H1 (cell line): ENCODE measurements around the gene ACOT12. TPM values are rescaled to one million over a fixed set of nuclear protein-coding genes. Genes with fewer than 3 reads are reported as not detected.

Source experiments
- CTCF ChIA-PET: fragments of 300-600 bp; sonication (Branson Sonifier 250); formaldehyde crosslinking; loops from one replicate; lab custom pipeline; 2021; ENCODE audit not compliant: partially characterized antibody; lab: Charles Lee
- POLR2A ChIA-PET: fragments of 300-600 bp; sonication (Branson Sonifier 250); formaldehyde crosslinking; loops from one replicate; lab custom pipeline; 2021; ENCODE audit warnings: inconsistent platforms; ENCODE audit not compliant: partially characterized antibody; lab: Charles Lee
- DNase-seq, 2 experiments: peaks; one replicate each; pipeline versions ENCODE4 v3.0.0 to v3.0.0-alpha.2; 2010 to 2022; ENCODE audit warnings: low spot score in 2 of 2, low read depth in 1 of 2, mixed read lengths in 1 of 2
- FAIRE-seq: peaks from 2 replicates; lab custom pipeline; 2011; peaks lifted over from hg19 to GRCh38; lab: Jason Lieb, UNC
- H2AFZ ChIP-seq: 2 replicates; pipeline ENCODE4 v1.8.1; 2012; ENCODE audit warnings: low read length, inconsistent platforms
- H2AK5ac ChIP-seq: 2 replicates; pipeline ENCODE4 v1.6.1; 2013; ENCODE audit warnings: low read depth, low read length
- H2BK120ac ChIP-seq: replicated peaks from 2 replicates; pipeline ENCODE3; 2013; ENCODE audit warnings: low read depth, low read length, inconsistent platforms
- H2BK12ac ChIP-seq: 2 replicates; pipeline ENCODE4 v1.6.1; 2013; ENCODE audit warnings: low read depth, low read length
- H2BK15ac ChIP-seq: 2 replicates; pipeline ENCODE4 v1.6.1; 2013; ENCODE audit warnings: low read length
- H2BK20ac ChIP-seq: 2 replicates; pipeline ENCODE4 v1.6.1; 2013; ENCODE audit warnings: low read length
- H2BK5ac ChIP-seq: 2 replicates; pipeline ENCODE4 v1.6.1; 2013; ENCODE audit warnings: low read depth, low read length
- H3K14ac ChIP-seq: 2 replicates; pipeline ENCODE4 v1.6.1; 2013; ENCODE audit warnings: inconsistent platforms; ENCODE audit not compliant: insufficient read length
- H3K18ac ChIP-seq: 2 replicates; pipeline ENCODE4 v1.6.1; 2013; ENCODE audit warnings: low read length; ENCODE audit errors: extremely low read depth
- H3K23ac ChIP-seq: 2 replicates; pipeline ENCODE4 v1.6.1; 2013; ENCODE audit warnings: inconsistent platforms; ENCODE audit not compliant: insufficient read length
- H3K23me2 ChIP-seq: 2 replicates; pipeline ENCODE4 v1.6.1; 2013; ENCODE audit warnings: low read depth, low read length
- H3K27ac ChIP-seq: 2 replicates; pipeline ENCODE4 v1.6.1; 2011; ENCODE audit warnings: low read depth, low read length, inconsistent platforms
- H3K27me3 ChIP-seq, 4 experiments: replicated peaks in 1 of 4; 1 replicate in 1 of 4; 2 replicates in 3 of 4; pipeline versions ENCODE4 v1.6.1 to v1.8.1; 2011 to 2013; ENCODE audit warnings: low read length in 3 of 4, mild to moderate bottlenecking in 3 of 4, inconsistent platforms in 2 of 4, mixed read lengths in 2 of 4, moderate library complexity in 1 of 4; ENCODE audit not compliant: control insufficient read depth in 3 of 4, insufficient read depth in 3 of 4; ENCODE audit errors: extremely low read depth in 1 of 4
- H3K36me3 ChIP-seq, 4 experiments: 2 replicates each; pipeline versions ENCODE4 v1.6.1 to v1.8.1; 2011 to 2013; ENCODE audit warnings: mild to moderate bottlenecking in 4 of 4, low read length in 3 of 4, moderate library complexity in 2 of 4, control low read depth in 1 of 4, inconsistent platforms in 1 of 4; ENCODE audit not compliant: insufficient read depth in 4 of 4, control insufficient read depth in 2 of 4
- H3K4ac ChIP-seq: replicated peaks from 2 replicates; pipeline ENCODE3; 2013; ENCODE audit warnings: low read length, low read depth, mixed read lengths, inconsistent platforms; ENCODE audit not compliant: insufficient read length
- H3K4me1 ChIP-seq, 4 experiments: replicated peaks in 1 of 4; 1 replicate in 1 of 4; 2 replicates in 3 of 4; pipeline versions ENCODE4 v1.6.1 to v1.8.1; 2011 to 2013; ENCODE audit warnings: low read length in 3 of 4, inconsistent platforms in 2 of 4, mixed read lengths in 1 of 4; ENCODE audit not compliant: insufficient read depth in 4 of 4, control insufficient read depth in 3 of 4
- H3K4me2 ChIP-seq, 2 experiments: 2 replicates each; pipeline versions ENCODE4 v1.6.1 to v1.8.1; 2011 to 2013; ENCODE audit warnings: low read depth in 2 of 2, low read length in 2 of 2, control low read depth in 1 of 2, inconsistent platforms in 1 of 2, mild to moderate bottlenecking in 1 of 2; ENCODE audit not compliant: insufficient read depth in 1 of 2
- H3K4me3 ChIP-seq, 4 experiments: fragments of 200-600, 300-600 bp in 1 of 4; sonication (generic), shearing (Covaris generic), sonication (Bioruptor Twin) in 1 of 4; 2 replicates each; pipeline versions ENCODE4 v1.5.1 to v1.8.1; 2011 to 2016; ENCODE audit warnings: low read length in 4 of 4, low read depth in 3 of 4, control low read depth in 2 of 4, inconsistent platforms in 2 of 4, mild to moderate bottlenecking in 2 of 4, mixed read lengths in 1 of 4, moderate library complexity in 1 of 4; ENCODE audit not compliant: insufficient read depth in 2 of 4; ENCODE audit errors: extremely low read depth in 1 of 4
- H3K56ac ChIP-seq: replicated peaks from 2 replicates; pipeline ENCODE3; 2013; ENCODE audit warnings: low read depth, mild to moderate bottlenecking, mixed read lengths, low read length, inconsistent platforms; ENCODE audit not compliant: insufficient read length
- H3K79me1 ChIP-seq: 2 replicates; pipeline ENCODE4 v1.6.1; 2013; ENCODE audit warnings: low read depth, low read length, control low read depth
- H3K79me2 ChIP-seq, 2 experiments: 2 replicates each; pipeline versions ENCODE4 v1.6.1 to v1.8.1; 2012 to 2013; ENCODE audit warnings: low read length in 2 of 2, mild to moderate bottlenecking in 2 of 2, inconsistent platforms in 1 of 2; ENCODE audit not compliant: insufficient read depth in 2 of 2, control insufficient read depth in 1 of 2
- H3K9ac ChIP-seq, 4 experiments: replicated peaks in 1 of 4; 1 replicate in 1 of 4; 2 replicates in 3 of 4; pipeline versions ENCODE4 v1.6.1 to v1.8.1; 2011 to 2013; ENCODE audit warnings: low read depth in 3 of 4, low read length in 3 of 4, control low read depth in 2 of 4, mild to moderate bottlenecking in 2 of 4, moderate library complexity in 2 of 4, inconsistent platforms in 1 of 4; ENCODE audit errors: extremely low read depth in 1 of 4
- H3K9me3 ChIP-seq, 2 experiments: 2 replicates each; pipeline versions ENCODE4 v1.6.1 to v1.8.1; 2012 to 2013; ENCODE audit warnings: mild to moderate bottlenecking in 2 of 2, moderate library complexity in 2 of 2, control low read depth in 1 of 2, inconsistent platforms in 1 of 2, low read depth in 1 of 2, low read length in 1 of 2, mixed read lengths in 1 of 2; ENCODE audit not compliant: insufficient read depth in 2 of 2
- H4K20me1 ChIP-seq, 2 experiments: replicated peaks in 1 of 2; 2 replicates each; pipeline versions ENCODE3 to v1.8.1; 2011 to 2013; ENCODE audit warnings: inconsistent platforms in 2 of 2, low read length in 2 of 2, mild to moderate bottlenecking in 1 of 2; ENCODE audit not compliant: insufficient read depth in 2 of 2, control insufficient read depth in 1 of 2
- H4K5ac ChIP-seq: 2 replicates; pipeline ENCODE4 v1.6.1; 2013; ENCODE audit warnings: low read length, low read depth, mixed read lengths, inconsistent platforms; ENCODE audit not compliant: insufficient read length
- H4K8ac ChIP-seq: 2 replicates; pipeline ENCODE4 v1.8.0; 2013; ENCODE audit warnings: mild to moderate bottlenecking, moderate library complexity, low read length, inconsistent platforms; ENCODE audit not compliant: insufficient read depth; ENCODE audit errors: extremely low read depth
- H4K91ac ChIP-seq: replicated peaks from 2 replicates; pipeline ENCODE3; 2013; ENCODE audit warnings: low read length, mixed read lengths, inconsistent platforms; ENCODE audit not compliant: insufficient read length
- BACH1 ChIP-seq: IDR thresholded peaks from 2 replicates; pipeline ENCODE4 v1.6.1; 2012; ENCODE audit warnings: low read length, improper control_type of control experiment
- CBX8 ChIP-seq: fragments of 300-800, 300-1000 bp; sonication (generic); IDR thresholded peaks from 2 replicates; pipeline ENCODE4 v1.7.1; 2016; ENCODE audit warnings: low read depth, low read length, borderline replicate concordance
- EP300 ChIP-seq, 2 experiments: IDR thresholded peaks; 1 replicate in 1 of 2; 2 replicates in 1 of 2; pipeline ENCODE4 v1.6.1; 2011 to 2012; ENCODE audit warnings: low read depth in 2 of 2, low read length in 2 of 2, mild to moderate bottlenecking in 2 of 2, borderline replicate concordance in 1 of 2, inconsistent platforms in 1 of 2, moderate library complexity in 1 of 2
- JUN ChIP-seq: IDR thresholded peaks from 2 replicates; pipeline ENCODE4 v1.6.1; 2011; ENCODE audit warnings: low read depth, mild to moderate bottlenecking, improper control_type of control experiment, low read length
- PHF8 ChIP-seq: fragments of 200-600 bp; sonication (generic); conservative IDR thresholded peaks from 2 replicates; pipeline ENCODE4 v1.7.1; 2012; ENCODE audit warnings: low read depth, mild to moderate bottlenecking, inconsistent platforms, low read length, moderate library complexity
- RXRA ChIP-seq: IDR thresholded peaks from 2 replicates; pipeline ENCODE4 v1.6.1; 2011; ENCODE audit warnings: low read depth, mild to moderate bottlenecking, low read length, moderate library complexity; ENCODE audit not compliant: insufficient read depth
- SIRT6 ChIP-seq: IDR thresholded peaks from one replicate; pipeline ENCODE4 v1.7.1; 2012; ENCODE audit warnings: low read length, inconsistent platforms
- SIX5 ChIP-seq: IDR thresholded peaks from 2 replicates; pipeline ENCODE4 v1.6.1; 2011; ENCODE audit warnings: mild to moderate bottlenecking, low read depth, low read length
- SRF ChIP-seq: IDR thresholded peaks from 2 replicates; pipeline ENCODE4 v1.6.1; 2011; ENCODE audit warnings: mild to moderate bottlenecking, low read depth, low read length, moderate library complexity
- TCF12 ChIP-seq: IDR thresholded peaks from 2 replicates; pipeline ENCODE4 v1.6.1; 2011; ENCODE audit warnings: low read depth, mild to moderate bottlenecking, low read length
- WGBS, 2 experiments: shearing (Covaris generic) in 1 of 2; methylation state at CpG; one replicate each; pipeline versions ENCODE4 v1.1.6 to v1.1.7; 2013 to 2015; ENCODE audit warnings: low lambda C conversion rate in 2 of 2, mixed read lengths in 2 of 2, inconsistent platforms in 1 of 2, low coverage in 1 of 2, missing lambda C conversion rate in 1 of 2; ENCODE audit not compliant: insufficient replicate concordance in 2 of 2, insufficient coverage in 1 of 2, insufficient read length in 1 of 2; ENCODE audit errors: extremely low coverage in 1 of 2, missing lambda C conversion rate in 1 of 2; 5-methylcytosine and 5-hydroxymethylcytosine counted together
- polyA plus RNA-seq, 7 experiments: library from polyadenylated mRNA; depleted of rRNA in 3 of 7; stranded (reverse) in 5 of 7; unstranded in 2 of 7; fragments of >200 nt in 5 of 7; fragments of 200-250 nt in 2 of 7; gene quantifications; 1 replicate in 5 of 7; 2 replicates in 1 of 7; 4 replicates in 1 of 7; pipeline versions ENCODE4 v1.2.1 to v1.2.3, GENCODE V29; 2011 to 2013; ENCODE audit warnings: missing spikeins in 2 of 7, mixed read lengths in 2 of 7
- total RNA-seq: library from RNA; stranded (reverse); fragmentation: NEBNext Ultra II Directional; extraction: Animal tissue kit (Norgen Biotek cat#: 25700); gene quantifications from 2 replicates; pipeline ENCODE4 v1.2.1, GENCODE V29; 2021
- TF ChIP-seq, protein P1 (sequence below): IDR thresholded peaks from 2 replicates; pipeline ENCODE4 v1.6.1; 2011; ENCODE audit warnings: low read depth, mild to moderate bottlenecking, low read length; ENCODE audit not compliant: insufficient read depth

Gene ACOT12
- total and polyA plus RNA-seq, 2 of the 8 experiments (the other 6 are each of a cell fraction or from before 2014, with no cell fraction given) = 0.29 TPM; not detected in 1

DNA sequence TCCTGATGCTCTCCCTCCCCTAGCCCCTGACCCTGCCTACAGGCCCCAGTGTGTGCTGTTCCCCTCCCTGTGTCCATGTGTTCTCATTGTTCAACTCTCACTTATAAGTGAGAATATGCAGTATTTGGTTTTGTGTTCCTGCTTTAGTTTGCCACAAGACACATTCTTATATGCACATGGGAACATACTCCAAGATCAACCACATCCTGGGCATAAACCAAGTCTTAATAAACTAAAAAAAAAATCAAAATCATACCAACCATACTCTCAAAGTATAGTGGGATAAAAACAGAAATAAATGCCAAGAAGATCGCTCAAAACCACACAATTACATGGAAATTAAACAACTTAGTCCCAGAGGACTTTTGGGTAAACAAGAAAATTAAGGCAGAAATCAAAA, 103.8 kb downstream of the ACOT12 start:
- peaks cover 5% of the 10 kb centered on the region; the same call in 1 of the 2 replicates for H3K79me1 ChIP-seq
- H2BK120ac ChIP-seq = no peak overlapping the region
- H3K9me3 ChIP-seq = no peaks in the 10 kb centered on the region; a peak in 1 of 4 replicates
- H2AFZ ChIP-seq = no peak overlapping the region
- H3K9ac ChIP-seq = no peak overlapping the region
- H4K20me1 ChIP-seq = peaks cover 0 to 1% of the 10 kb centered on the region in 2 experiments
- no peak overlapping the region for H2BK12ac ChIP-seq
- no peak overlapping the region for H2AK5ac ChIP-seq
- H3K27ac ChIP-seq = no peak overlapping the region
- POLR2A ChIA-PET = no interaction called here
- no peak overlapping the region for H4K8ac ChIP-seq
- 92% methylated on average over 1 of the region's 1 CpG; no CpG with 5 or more reads in 1 of the 2 experiments for WGBS, 2 experiments
- H3K18ac ChIP-seq = no peak overlapping the region
- H3K23me2 ChIP-seq = no peaks in the 10 kb centered on the region
- no peak overlapping the region for H2BK15ac ChIP-seq
- H3K4me2 ChIP-seq = no peak overlapping the region
- H3K56ac ChIP-seq = no peak overlapping the region
- H3K4me3 ChIP-seq = no peak overlapping the region
- CTCF ChIA-PET = interaction anchor here (3.4 kb wide), 1 partner anchor 10 kb away, joined by 13 read pairs; the partner anchor contains the start of gene ZCCHC9
- no peak for FAIRE-seq
- no peak overlapping the region for H2BK20ac ChIP-seq
- H2BK5ac ChIP-seq = no peak overlapping the region
- peaks cover 0 to 8% (median 0%) of the 10 kb centered on the region in 4 experiments; a peak in 1 of 8 replicates for H3K36me3 ChIP-seq
- H3K27me3 ChIP-seq = no peaks in the 10 kb centered on the region
- no peak overlapping the region for H3K14ac ChIP-seq
- H3K23ac ChIP-seq = no peak overlapping the region
- H3K79me2 ChIP-seq = peaks cover 6 to 75% of the 10 kb centered on the region in 2 experiments; a peak in 3 of 4 replicates
- no peak overlapping the region for H3K4ac ChIP-seq
- no peaks in the 10 kb centered on the region for H3K4me1 ChIP-seq
- H4K91ac ChIP-seq = no peak overlapping the region
- DNase-seq = no peak
- no peak overlapping the region for H4K5ac ChIP-seq
- no peak for TF ChIP-seq SIX5
- no peak for TF ChIP-seq SIRT6
- TF ChIP-seq TCF12 = no peak
- TF ChIP-seq BACH1 = no peak
- TF ChIP-seq RXRA = no peak
- TF ChIP-seq SRF = no peak
- TF ChIP-seq EP300 (IDR thresholded peaks at IDR 0.05; ENCODE audit: borderline replicate concordance in 1 of 2, low read depth in 2 of 2, low read length in 2 of 2) = no peak
- no peak for TF ChIP-seq PHF8
- TF ChIP-seq, protein P1, sequence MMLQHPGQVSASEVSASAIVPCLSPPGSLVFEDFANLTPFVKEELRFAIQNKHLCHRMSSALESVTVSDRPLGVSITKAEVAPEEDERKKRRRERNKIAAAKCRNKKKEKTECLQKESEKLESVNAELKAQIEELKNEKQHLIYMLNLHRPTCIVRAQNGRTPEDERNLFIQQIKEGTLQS = no peak
- no peak for TF ChIP-seq JUN
- TF ChIP-seq CBX8 = no peak
